H9 (cell line): Measurements from ENCODE around the gene PFDN2. TPM values are rescaled to one million over a fixed set of nuclear protein-coding genes. Genes with fewer than 3 reads are reported as not detected.

Experiments
- DNase-seq: peaks from one replicate; pipeline ENCODE4 v3.0.0-alpha.2; 2017
- H2AFZ ChIP-seq: one replicate; pipeline ENCODE4 v1.6.1; 2013; ENCODE audit warnings: mild to moderate bottlenecking, low read length, control low read depth, moderate library complexity
- H2AK5ac ChIP-seq: 2 replicates; pipeline ENCODE4 v1.6.1; 2013; ENCODE audit warnings: low read length, control low read depth, mixed read lengths; ENCODE audit not compliant: insufficient read length
- H2BK120ac ChIP-seq: one replicate; pipeline ENCODE4 v1.6.1; 2013; ENCODE audit warnings: low read depth, mild to moderate bottlenecking, low read length, control low read depth, inconsistent platforms; ENCODE audit not compliant: poor library complexity, severe bottlenecking
- H2BK12ac ChIP-seq: 2 replicates; pipeline ENCODE4 v1.6.1; 2013; ENCODE audit warnings: low read length, control low read depth, mixed read lengths, low read depth; ENCODE audit not compliant: insufficient read length
- H2BK15ac ChIP-seq: 2 replicates; pipeline ENCODE4 v1.6.1; 2013; ENCODE audit warnings: low read depth, low read length, control low read depth
- H2BK20ac ChIP-seq: one replicate; pipeline ENCODE4 v1.6.1; 2013; ENCODE audit warnings: low read depth, mild to moderate bottlenecking, low read length, control low read depth, inconsistent platforms; ENCODE audit not compliant: poor library complexity, severe bottlenecking
- H2BK5ac ChIP-seq: 2 replicates; pipeline ENCODE4 v1.6.1; 2013; ENCODE audit warnings: low read length, control low read depth, mixed read lengths; ENCODE audit not compliant: insufficient read length
- H3K14ac ChIP-seq: 2 replicates; pipeline ENCODE4 v1.6.1; 2013; ENCODE audit warnings: low read length, control low read depth; ENCODE audit not compliant: insufficient read depth
- H3K18ac ChIP-seq: 2 replicates; pipeline ENCODE4 v1.6.1; 2013; ENCODE audit warnings: low read depth, mild to moderate bottlenecking, mixed read lengths, low read length, control low read depth; ENCODE audit not compliant: insufficient read length
- H3K23ac ChIP-seq: 2 replicates; pipeline ENCODE4 v1.6.1; 2013; ENCODE audit warnings: low read length, control low read depth, mixed read lengths, low read depth; ENCODE audit not compliant: insufficient read length
- H3K23me2 ChIP-seq: 2 replicates; pipeline ENCODE4 v1.6.1; 2013; ENCODE audit warnings: low read depth, mild to moderate bottlenecking, mixed read lengths, low read length, control low read depth; ENCODE audit not compliant: insufficient read length, poor library complexity, severe bottlenecking
- H3K27ac ChIP-seq: 2 replicates; pipeline ENCODE4 v1.5.1; 2013; ENCODE audit warnings: low read length, control low read depth, mixed read lengths, low read depth; ENCODE audit not compliant: insufficient read length
- H3K27me3 ChIP-seq: 2 replicates; pipeline ENCODE4 v1.6.1; 2013; ENCODE audit warnings: low read length, control low read depth, inconsistent platforms; ENCODE audit not compliant: insufficient read depth
- H3K4ac ChIP-seq: 2 replicates; pipeline ENCODE4 v1.6.1; 2013; ENCODE audit warnings: low read depth, mild to moderate bottlenecking, control low read depth, inconsistent platforms, low read length, moderate library complexity
- H3K4me1 ChIP-seq: 2 replicates; pipeline ENCODE4 v1.6.1; 2013; ENCODE audit warnings: low read length, control low read depth, inconsistent platforms; ENCODE audit not compliant: insufficient read depth
- H3K4me2 ChIP-seq: 2 replicates; pipeline ENCODE4 v1.6.1; 2013; ENCODE audit warnings: low read length, control low read depth, mixed read lengths; ENCODE audit not compliant: insufficient read length, insufficient read depth
- H3K56ac ChIP-seq: 2 replicates; pipeline ENCODE4 v1.6.1; 2013; ENCODE audit warnings: low read depth, mild to moderate bottlenecking, mixed read lengths, low read length, control low read depth; ENCODE audit not compliant: insufficient read length
- H3K79me1 ChIP-seq: 2 replicates; pipeline ENCODE4 v1.6.1; 2013; ENCODE audit warnings: low read depth, mild to moderate bottlenecking, moderate library complexity, low read length, control low read depth, inconsistent platforms; ENCODE audit not compliant: insufficient read depth, poor library complexity, severe bottlenecking
- H3K79me2 ChIP-seq: 2 replicates; pipeline ENCODE4 v1.6.1; 2013; ENCODE audit warnings: low read length, control low read depth, inconsistent platforms; ENCODE audit not compliant: insufficient read depth
- H3K9ac ChIP-seq: 2 replicates; pipeline ENCODE4 v1.6.1; 2013; ENCODE audit warnings: low read length, control low read depth, mixed read lengths; ENCODE audit not compliant: insufficient read length; ENCODE audit errors: extremely low read depth
- H3K9me3 ChIP-seq: one replicate; pipeline ENCODE4 v1.6.1; 2013; ENCODE audit warnings: low read depth, low read length, inconsistent platforms; ENCODE audit not compliant: control insufficient read depth
- H3T11ph ChIP-seq: one replicate; pipeline ENCODE4 v1.6.1; 2013; ENCODE audit warnings: mild to moderate bottlenecking, low read length, control low read depth, inconsistent platforms
- H4K20me1 ChIP-seq: one replicate; pipeline ENCODE4 v1.6.1; 2013; ENCODE audit not compliant: control insufficient read depth, insufficient read length, insufficient read depth
- H4K5ac ChIP-seq: 2 replicates; pipeline ENCODE4 v1.6.1; 2013; ENCODE audit warnings: low read depth, mild to moderate bottlenecking, mixed read lengths, low read length, control low read depth; ENCODE audit not compliant: insufficient read length
- H4K8ac ChIP-seq: replicated peaks from 2 replicates; pipeline ENCODE4 v1.6.1; 2013; ENCODE audit warnings: low read length, control low read depth, mixed read lengths, low read depth; ENCODE audit not compliant: insufficient read length
- H4K91ac ChIP-seq: 2 replicates; pipeline ENCODE4 v1.6.1; 2013; ENCODE audit warnings: low read depth, mild to moderate bottlenecking, moderate library complexity, mixed read lengths, low read length, control low read depth; ENCODE audit not compliant: insufficient read length
- H3K27ac Mint-ChIP-seq, 3 experiments: 2 replicates in 2 of 3; 3 replicates in 1 of 3; pipeline ENCODE4 v1.8.0; 2020 to 2021; ENCODE audit warnings: mixed read lengths in 3 of 3, mild to moderate bottlenecking in 1 of 3, moderate library complexity in 1 of 3
- H3K27me3 Mint-ChIP-seq: 2 replicates; pipeline ENCODE4 v1.8.0; 2021; ENCODE audit warnings: low read depth, mild to moderate bottlenecking, moderate library complexity, mixed read lengths
- H3K36me3 Mint-ChIP-seq, 3 experiments: 2 replicates in 2 of 3; 3 replicates in 1 of 3; pipeline ENCODE4 v1.8.0; 2020 to 2021; ENCODE audit warnings: low read depth in 3 of 3, mixed read lengths in 3 of 3; ENCODE audit not compliant: insufficient read depth in 1 of 3
- H3K4me1 Mint-ChIP-seq, 2 experiments: 2 replicates each; pipeline ENCODE4 v1.8.0; 2020; ENCODE audit warnings: mixed read lengths in 2 of 2
- H3K4me3 Mint-ChIP-seq, 2 experiments: 2 replicates in 1 of 2; 3 replicates in 1 of 2; pipeline ENCODE4 v1.8.0; 2020 to 2021; ENCODE audit warnings: mild to moderate bottlenecking in 2 of 2, mixed read lengths in 2 of 2, moderate library complexity in 1 of 2
- H3K9me3 Mint-ChIP-seq, 2 experiments: 2 replicates in 1 of 2; 3 replicates in 1 of 2; pipeline ENCODE4 v1.8.0; 2020; ENCODE audit warnings: mild to moderate bottlenecking in 2 of 2, mixed read lengths in 2 of 2, moderate library complexity in 1 of 2
- CTCF ChIP-seq: fragments of 200-600 bp; sonication (generic); conservative IDR thresholded peaks from 3 replicates; pipeline ENCODE4 v1.8.0; 2021; ENCODE audit warnings: antibody characterized with exemption, mild to moderate bottlenecking
- WGBS: extraction: QIAGEN DNeasy Blood & Tissue Kit; methylation state at CpG from one replicate; pipeline ENCODE4 v1.1.7; 2013; ENCODE audit warnings: missing lambda C conversion rate, low lambda C conversion rate, mixed read lengths; ENCODE audit not compliant: insufficient read length; ENCODE audit errors: extremely low coverage; 5-methylcytosine and 5-hydroxymethylcytosine counted together
- total RNA-seq: library from RNA; stranded (reverse); gene quantifications from 2 replicates; pipeline ENCODE4 v1.2.1, GENCODE V29; 2021

PFDN2 gene
- total RNA-seq, 1 experiment from 2014 or later = 71.8 TPM

- Histone ChIP-seq H3T11ph (no peak overlapping the region), H4K91ac (no peak overlapping the region), H3K4ac (no peak overlapping the region), H3K18ac (peak overlapping the region; percentile 67), H3K56ac (peak overlapping the region; percentile 18), H3K27ac (peak overlapping the region; percentile 92), H4K5ac (no peak overlapping the region), H2BK20ac (no peak overlapping the region), H3K9me3 (no peaks in the 10 kb centered on the region), H2BK5ac (peak overlapping the region; percentile 20), H2AFZ (peak overlapping the region; percentile 70), H3K9ac (peak overlapping the region; percentile 82), H3K4me1 (no peaks in the 10 kb centered on the region), H3K14ac (peak overlapping the region; percentile 59; the same call in 1 of the 2 replicates), H4K20me1 (no peaks in the 10 kb centered on the region), H3K23me2 (peaks cover 13% of the 10 kb centered on the region), H3K79me2 (peaks cover 6% of the 10 kb centered on the region; the same call in 1 of the 2 replicates), H3K23ac (no peak overlapping the region), H2BK15ac (no peak overlapping the region), H2BK12ac (no peak overlapping the region), H3K27me3 (no peaks in the 10 kb centered on the region), H3K4me2 (peak overlapping the region; percentile 99), H2BK120ac (no peak overlapping the region), H2AK5ac (no peak overlapping the region), H3K79me1 (peaks cover 8% of the 10 kb centered on the region), H4K8ac (no peak overlapping the region)
- peaks cover 3 to 22% (median 18%) of the 10 kb centered on the region in 3 experiments; a peak in 5 of 7 replicates for H3K36me3 Mint-ChIP-seq
- no peaks in the 10 kb centered on the region; a peak in 1 of 5 replicates for H3K9me3 Mint-ChIP-seq
- TF ChIP-seq CTCF = no peak
- H3K27me3 Mint-ChIP-seq = no peaks in the 10 kb centered on the region
- no peak overlapping the region for H3K4me3 Mint-ChIP-seq
- peaks cover 18 to 19% of the 10 kb centered on the region in 2 experiments for H3K4me1 Mint-ChIP-seq
- no peak for DNase-seq
- no peak overlapping the region for H3K27ac Mint-ChIP-seq
- no CpG with 5 or more reads among the region's 11 CpGs for WGBS
These were observed 15.4 kb upstream of the PFDN2 start for GRCh38 chr1:161133220-161133740.
